H54 (cell line): ENCODE results near the gene UBIAD1.

ENCODE experiments used
- DNase-seq: peaks from one replicate; pipeline ENCODE4 v3.0.0; 2011; ENCODE audit warnings: low spot score, mixed read lengths; ENCODE audit not compliant: insufficient read length
- FAIRE-seq: peaks from 3 replicates; lab custom pipeline; 2011; peaks lifted over from hg19 to GRCh38; lab: Jason Lieb, UNC
- POLR2A ChIP-seq: IDR thresholded peaks from 2 replicates; pipeline ENCODE4 v1.6.1; 2011; ENCODE audit warnings: low read depth, mild to moderate bottlenecking, low read length

Gene UBIAD1

DNA sequence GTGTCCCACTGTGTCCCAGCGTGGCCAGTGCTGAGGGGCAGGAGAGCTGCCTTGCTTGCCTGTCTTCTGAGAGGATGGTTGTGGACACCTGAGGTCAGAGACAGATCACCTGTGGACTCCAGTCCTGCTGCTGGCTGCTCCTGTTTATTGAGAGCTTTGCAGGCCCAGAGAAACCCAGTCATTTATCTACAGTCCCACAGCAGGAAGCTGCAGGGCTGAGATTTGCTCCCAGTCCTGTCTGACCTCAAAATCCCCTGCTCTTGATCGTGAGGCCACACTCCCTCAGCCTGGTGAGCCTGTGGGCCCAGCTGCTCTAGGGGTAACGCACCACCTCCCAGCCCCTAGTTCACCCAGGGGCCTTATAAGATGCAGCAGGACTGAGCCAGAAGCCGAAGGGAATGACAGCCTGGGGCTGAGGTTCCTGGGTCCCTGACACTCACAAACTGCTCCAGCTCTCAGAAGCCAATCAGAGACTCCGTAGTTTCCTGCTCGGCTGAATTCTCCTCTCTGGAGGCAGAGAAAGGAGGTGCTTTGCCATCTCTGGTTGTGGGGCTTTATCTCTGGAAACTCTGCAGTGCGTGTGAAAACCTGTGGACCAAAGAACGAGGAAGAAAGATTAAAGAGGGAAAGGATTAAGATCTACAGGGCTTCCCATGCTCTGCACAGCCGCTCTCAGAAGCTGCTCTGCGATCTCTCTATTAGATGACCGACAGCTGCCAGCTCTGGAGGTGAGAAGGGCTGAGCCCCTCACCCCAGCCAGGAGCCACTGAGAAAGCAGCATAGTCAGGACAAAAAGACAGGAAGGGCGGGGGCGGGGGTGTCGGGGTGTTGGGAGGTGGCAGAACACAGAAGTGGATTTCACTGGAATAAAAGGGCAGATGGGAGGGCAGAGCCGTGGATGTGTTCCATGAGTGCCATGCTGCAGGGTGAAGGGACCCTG is 39.1 kb downstream of the UBIAD1 start:
- TF ChIP-seq POLR2A: no peak
- DNase-seq (no peak), FAIRE-seq (no peak)

DNA sequence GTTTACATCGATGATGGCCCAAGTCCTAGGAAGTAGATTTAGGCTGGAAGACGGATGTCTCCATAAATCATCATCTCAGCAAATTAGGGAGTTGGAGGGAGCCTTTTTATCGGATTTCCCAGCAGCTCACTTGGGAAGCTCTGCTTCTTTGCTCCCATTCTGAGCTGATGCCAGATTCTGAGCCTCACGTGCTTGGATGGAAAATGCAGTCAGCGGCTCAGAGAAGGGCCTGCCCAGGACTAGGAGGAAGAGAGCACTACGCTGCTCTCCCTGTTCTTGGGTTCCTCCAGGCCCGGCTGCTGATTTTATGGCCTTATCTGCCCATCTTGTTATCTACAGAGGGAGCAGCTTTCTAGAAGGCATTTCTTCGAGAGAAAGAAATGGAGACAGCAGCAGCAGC is 42.0 kb downstream of the UBIAD1 start:
- no peak for DNase-seq
- FAIRE-seq: no peak
- no peak for TF ChIP-seq POLR2A

DNA sequence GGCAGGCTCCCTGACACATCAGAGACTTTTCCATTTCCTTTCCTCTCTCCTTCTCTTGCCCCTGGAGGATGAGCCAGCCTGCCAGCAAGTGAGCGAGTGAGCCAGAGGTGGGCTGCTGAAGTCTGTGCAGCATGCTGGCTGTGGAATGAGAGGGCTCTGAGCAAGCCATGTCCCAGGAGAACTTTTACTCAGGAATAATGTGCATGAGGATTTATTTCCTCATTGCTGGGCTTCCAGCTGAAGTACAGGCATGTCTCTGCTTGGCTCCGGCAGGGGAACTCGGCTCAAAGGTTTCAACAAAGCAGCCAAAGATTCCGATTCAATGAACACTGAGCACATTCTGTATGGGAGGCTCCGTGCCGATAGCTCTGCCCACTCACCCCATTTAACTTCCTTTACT is 43.7 kb downstream of the UBIAD1 start:
- FAIRE-seq (no peak), DNase-seq (no peak)
- no peak for TF ChIP-seq POLR2A

DNA sequence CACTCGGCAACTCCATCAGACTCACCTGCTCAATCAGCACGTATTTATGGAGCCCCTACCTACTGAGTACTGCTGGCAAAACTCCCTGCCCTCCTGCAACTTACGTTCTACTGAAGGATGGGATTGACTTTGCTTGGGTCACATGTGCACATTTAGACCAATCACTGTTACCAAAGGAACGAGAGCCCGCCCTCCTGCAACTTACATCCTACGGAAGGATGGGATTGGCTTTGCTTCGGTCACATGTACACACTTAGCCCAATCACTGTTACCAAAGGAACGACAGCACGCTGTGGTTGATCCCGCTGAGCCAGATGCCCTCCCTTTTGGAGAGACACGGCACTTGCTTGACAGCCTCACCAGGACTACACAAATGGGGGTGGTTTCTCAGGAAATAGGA is 46.0 kb downstream of the UBIAD1 start:
- DNase-seq (no peak), FAIRE-seq (no peak)
- no peak for TF ChIP-seq POLR2A

DNA sequence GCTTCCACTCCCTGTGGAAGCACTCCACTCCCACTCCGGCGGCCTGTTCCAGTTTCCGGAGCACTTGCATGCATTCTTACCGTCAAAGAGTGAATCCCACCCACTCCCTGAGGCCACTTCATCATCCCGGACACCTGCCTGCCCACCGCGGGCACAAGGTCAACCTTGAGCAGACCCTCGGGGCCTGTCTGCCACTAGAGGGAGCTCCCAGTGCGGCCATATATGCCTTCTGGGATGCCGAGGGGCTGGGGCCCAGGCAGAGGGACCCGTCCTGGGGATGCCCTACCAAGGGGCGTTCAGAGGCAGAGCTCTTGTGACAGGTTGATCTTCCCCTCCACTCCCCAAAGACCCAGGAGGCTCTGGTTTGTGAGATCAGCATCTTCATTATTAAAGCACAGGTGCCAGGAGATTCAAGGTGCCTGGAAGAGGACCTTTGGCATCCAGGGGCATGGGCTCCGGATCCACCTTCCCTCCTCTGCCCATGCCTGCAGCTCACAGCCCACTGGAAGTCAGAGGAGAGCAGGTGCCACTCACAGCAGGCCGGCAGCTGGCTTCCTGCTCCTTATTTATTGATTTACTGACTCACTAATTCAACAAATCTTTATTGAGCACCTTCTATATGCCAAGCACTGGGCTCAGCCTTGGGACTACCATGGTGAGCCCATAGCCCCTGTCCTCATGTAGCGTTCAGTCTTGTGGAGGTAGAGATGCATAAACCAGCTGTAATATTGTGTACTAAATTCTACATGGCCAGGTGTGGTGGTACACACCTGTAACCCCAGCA is 47.3 kb downstream of the UBIAD1 start:
- FAIRE-seq (no peak), DNase-seq (no peak)
- no peak for TF ChIP-seq POLR2A

DNA sequence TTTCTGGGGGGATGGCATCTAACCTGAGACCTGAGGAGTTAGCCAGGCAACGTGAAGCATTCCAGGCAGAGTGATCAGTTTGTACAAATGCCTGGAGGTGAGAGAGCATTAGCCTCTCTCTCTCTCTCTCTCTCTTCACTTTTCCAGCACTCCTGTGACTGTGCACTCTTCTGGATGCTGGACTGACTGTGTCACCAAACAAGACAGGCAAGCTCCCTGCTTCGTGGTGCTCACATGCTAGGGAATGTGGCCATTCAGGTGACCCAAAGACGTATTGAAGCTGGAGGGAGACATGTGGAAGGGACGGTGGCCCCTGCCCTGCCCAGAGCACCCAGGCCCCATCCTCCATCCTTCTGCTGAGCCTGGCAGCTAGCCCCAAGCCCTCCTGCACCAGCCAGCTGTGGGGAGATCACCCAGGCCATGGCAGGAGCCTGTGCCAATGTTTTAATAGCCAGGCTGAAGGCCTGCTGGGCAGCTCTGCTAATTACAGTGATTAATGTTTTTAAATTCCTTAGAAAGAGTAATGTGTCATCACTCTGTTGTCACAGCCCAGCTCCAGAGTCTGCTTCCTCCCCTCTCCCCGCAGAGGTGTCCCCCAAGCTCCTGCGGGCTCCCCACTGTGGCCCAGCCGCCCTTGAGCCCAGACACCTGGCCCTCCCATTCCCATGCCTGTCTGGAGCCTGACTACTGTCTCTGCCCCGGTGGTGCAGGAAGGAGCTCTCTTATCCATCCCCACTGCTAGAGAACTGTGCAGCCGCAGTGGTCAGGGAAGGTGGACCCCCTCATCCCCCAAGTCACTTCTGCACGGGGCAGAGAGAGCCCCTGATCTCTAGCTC is 48.9 kb downstream of the UBIAD1 start:
- FAIRE-seq (no peak), DNase-seq (no peak)
- no peak for TF ChIP-seq POLR2A

DNA sequence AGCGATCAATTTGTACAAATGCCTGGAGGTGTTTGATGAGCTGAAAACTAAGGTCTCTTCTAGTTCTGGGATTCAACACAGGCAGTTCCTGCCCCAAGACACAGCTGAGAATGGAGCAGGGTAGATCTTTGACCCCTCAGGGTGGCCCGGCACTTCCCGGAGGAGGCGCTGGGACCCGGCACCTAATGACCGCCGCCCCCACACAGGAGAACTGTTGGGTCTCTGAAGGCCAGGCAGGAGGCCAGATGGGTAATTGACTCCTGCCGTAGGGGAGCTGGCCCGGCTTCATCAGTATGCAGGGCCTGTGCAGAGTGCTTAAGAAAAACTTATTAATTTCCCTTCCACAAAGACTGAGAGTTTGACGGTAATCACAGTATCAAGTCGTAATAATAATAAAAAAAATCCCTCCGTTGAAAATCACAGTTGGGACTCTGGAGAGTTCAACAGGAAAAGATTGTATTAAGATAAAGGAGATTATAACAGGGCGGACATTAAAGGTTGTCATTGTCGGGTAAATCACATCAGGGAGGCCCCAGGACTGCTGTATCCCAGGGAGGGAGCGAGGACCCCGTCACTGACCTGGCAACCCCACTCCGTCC is 51.7 kb downstream of the UBIAD1 start:
- FAIRE-seq: no peak
- DNase-seq: no peak
- no peak for TF ChIP-seq POLR2A

DNA sequence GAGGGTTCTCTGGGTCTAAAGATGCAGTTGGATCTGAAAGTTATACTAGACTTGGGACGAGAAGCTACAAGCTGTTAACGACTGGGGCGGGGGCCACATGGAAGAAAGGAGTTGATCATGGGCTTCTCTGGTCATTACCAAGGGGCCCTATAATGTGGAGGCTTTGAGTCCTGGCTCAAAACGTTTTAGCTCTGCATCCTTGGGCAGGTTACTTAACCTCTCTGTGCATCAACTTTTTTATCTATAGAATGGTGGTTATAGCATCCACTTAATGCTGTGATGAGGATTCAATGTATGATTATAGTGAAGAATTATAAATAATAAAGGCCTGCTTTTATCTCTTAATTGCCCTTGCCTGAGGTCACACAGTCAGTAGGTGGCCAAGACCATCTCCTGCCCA is 53.1 kb downstream of the UBIAD1 start:
- no peak for FAIRE-seq
- no peak for DNase-seq
- TF ChIP-seq POLR2A: no peak

DNA sequence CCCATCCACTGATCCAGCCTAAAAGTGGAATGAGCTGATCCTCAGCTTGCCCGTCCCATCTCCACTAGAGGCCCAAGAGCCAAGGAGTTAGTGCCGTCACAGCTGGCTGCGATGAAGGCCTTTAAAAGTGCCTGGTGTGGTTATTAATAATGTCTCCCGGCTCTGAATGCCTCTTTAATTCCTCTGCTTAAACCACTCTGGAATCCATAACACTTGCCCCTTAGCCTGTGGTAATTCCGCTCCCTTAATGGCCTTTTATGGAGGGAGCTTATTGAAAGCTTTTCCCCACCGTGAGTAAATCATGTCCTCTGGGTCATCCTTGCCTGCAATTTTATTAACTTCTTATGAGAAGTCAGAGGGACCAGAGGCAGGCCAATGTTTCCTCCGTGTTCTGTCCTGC is 55.4 kb downstream of the UBIAD1 start:
- no peak for TF ChIP-seq POLR2A
- DNase-seq (no peak), FAIRE-seq (no peak)

DNA sequence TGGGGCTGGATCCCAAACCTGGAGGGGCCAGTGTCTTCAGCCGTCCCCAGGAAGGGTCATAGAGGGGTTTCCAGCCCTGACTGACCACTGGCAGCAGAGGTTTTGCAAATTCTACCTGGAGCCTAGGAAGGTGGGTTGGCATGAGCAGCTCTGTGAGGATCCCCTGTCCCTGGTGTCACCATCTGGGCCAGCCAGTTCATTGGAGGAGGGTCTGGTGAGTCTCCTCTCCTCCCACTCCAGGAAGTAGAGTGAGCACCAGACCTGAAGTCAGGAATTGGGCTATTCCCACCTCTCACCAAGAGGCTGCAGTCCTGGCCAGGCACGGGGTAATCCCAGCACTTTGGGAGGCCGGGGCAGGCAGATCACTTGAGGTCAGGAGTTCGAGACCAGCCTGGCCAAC is 57.4 kb downstream of the UBIAD1 start:
- DNase-seq (no peak), FAIRE-seq (no peak)
- no peak for TF ChIP-seq POLR2A

DNA sequence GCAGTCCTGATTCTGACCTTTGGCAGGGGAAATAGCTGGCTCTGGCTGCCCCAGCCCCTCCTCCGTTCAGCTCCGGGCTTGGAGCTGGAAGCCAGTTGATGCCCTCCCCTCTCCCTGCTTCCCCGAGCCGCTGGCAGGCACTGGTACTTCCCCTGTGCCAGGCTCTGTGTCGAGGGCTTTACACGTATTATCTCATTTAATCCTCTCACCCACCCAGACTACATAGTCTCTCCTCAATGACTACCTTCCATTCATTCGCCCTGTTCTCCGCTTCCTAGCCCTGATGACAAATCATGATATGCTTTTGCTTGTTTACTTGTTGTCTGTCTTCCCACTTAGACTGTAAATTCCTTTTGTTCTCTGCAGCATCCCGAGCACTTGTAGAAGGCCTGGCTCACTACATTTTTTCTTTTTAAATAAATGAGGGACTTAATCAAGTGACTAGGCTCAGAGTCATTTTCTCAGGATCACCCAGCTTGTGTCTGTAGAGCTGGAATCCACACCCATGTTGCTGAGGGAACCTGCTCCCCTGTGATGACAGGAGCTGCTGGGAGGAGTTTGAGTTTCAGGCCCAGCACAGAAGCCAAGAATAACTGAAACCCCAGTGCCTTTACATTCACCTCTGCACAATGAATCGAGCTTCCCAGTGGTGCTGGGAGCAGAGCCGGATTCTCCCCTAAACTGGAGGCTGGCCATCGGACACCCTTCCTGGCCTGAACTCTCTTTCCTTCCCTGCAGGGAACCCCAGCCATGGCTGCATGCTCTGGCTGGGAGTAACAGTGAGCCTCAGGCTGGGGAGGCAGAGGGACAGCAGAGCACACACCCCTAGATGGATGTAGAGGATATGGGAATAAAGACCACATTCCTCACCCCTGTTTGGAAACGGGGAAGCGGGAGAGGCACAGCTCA is 58.3 kb downstream of the UBIAD1 start:
- no peak for TF ChIP-seq POLR2A
- FAIRE-seq: no peak
- DNase-seq: no peak

DNA sequence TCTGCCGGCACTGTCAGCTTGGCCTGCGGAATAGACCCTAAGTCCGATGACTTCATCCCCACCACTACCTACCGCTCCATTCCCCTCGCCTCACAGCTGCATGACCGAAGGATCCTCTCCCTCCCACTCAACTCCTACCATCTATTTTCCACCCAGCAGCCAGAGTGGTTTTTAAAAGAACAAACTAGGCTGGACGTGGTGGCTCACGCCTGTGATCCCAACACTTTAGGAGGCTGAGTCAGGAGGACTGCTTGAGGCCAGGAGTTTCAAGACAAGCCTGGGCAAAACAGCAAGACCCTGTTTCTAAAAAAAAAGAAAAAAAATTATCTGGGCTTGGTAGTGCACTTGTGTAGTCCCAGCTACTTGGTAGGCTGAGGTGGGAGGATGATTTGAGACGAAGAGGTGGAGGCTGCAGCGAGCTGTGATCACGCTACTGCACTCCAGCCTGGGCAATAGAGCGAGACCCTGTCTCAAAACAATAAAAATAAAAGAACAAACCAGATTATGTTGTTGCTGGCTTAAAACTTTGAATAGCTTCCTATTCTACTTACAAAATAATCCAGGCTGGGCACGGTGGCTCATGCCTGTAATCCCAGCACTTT is 59.0 kb downstream of the UBIAD1 start:
- FAIRE-seq (no peak), DNase-seq (no peak)
- no peak for TF ChIP-seq POLR2A
